Panc1 (cell line): ENCODE data around the gene SCLY. TPM values are rescaled to one million over a fixed set of nuclear protein-coding genes. Genes with fewer than 3 reads are reported as not detected.
"Not testable (repeated sequence)": the region's sequence is repeated elsewhere in the genome, so short reads cannot be mapped to it uniquely, and the experiment has no call there.

Source experiments
- ATAC-seq: fragments of 200-7000 bp; cut with Tn5 transposase; 2 replicates; pipeline ENCODE4 v1.9.1; 2020; ENCODE audit warnings: mild to moderate bottlenecking, moderate library complexity
- BruUV-seq: library from RNA; stranded (reverse); fragments of 400-500 nt; replicated peaks from 2 replicates; lab custom pipeline; 2021; lab: Mats Ljungman, UMichigan
- CTCF ChIA-PET: fragments of 300-600 bp; sonication (Branson Sonifier 250); formaldehyde crosslinking; loops from one replicate; lab custom pipeline; 2022; ENCODE audit warnings: antibody characterized with exemption; lab: Charles Lee
- POLR2A ChIA-PET: fragments of 300-600 bp; sonication (Branson Sonifier 250); formaldehyde crosslinking; loops from one replicate; lab custom pipeline; 2022; ENCODE audit warnings: antibody characterized with exemption; lab: Charles Lee
- DNase-seq: peaks from one replicate; pipeline ENCODE4 v3.0.0-alpha.2; 2010; ENCODE audit warnings: low read depth, low spot score
- H3K27ac ChIP-seq: 2 replicates; pipeline ENCODE4 v1.5.1; 2011; ENCODE audit warnings: mild to moderate bottlenecking, low read length, inconsistent platforms
- H3K27me3 ChIP-seq: fragments of 200-500 bp; sonication (Bioruptor generic); 2 replicates; pipeline ENCODE4 v1.6.0; 2014; ENCODE audit warnings: low read length, inconsistent platforms; ENCODE audit not compliant: control insufficient read depth, insufficient read depth
- H3K36me3 ChIP-seq: fragments of 200-500 bp; sonication (Bioruptor generic); 2 replicates; pipeline ENCODE4 v1.5.1; 2014; ENCODE audit warnings: inconsistent platforms, mild to moderate bottlenecking, low read length, moderate library complexity; ENCODE audit not compliant: control insufficient read depth, insufficient read depth
- H3K4me1 ChIP-seq: 2 replicates; pipeline ENCODE4 v1.5.1; 2011; ENCODE audit warnings: inconsistent platforms, mild to moderate bottlenecking, low read length, moderate library complexity; ENCODE audit not compliant: control insufficient read depth, insufficient read depth
- H3K4me3 ChIP-seq, 2 experiments: 2 replicates each; pipeline ENCODE4 v1.5.1; 2011 to 2012; ENCODE audit warnings: low read depth in 2 of 2, low read length in 2 of 2, mild to moderate bottlenecking in 2 of 2, inconsistent platforms in 1 of 2, moderate library complexity in 1 of 2
- H3K9me3 ChIP-seq: fragments of 200-500 bp; sonication (Bioruptor generic); 2 replicates; pipeline ENCODE4 v1.5.1; 2014; ENCODE audit warnings: low read depth, mild to moderate bottlenecking, inconsistent platforms, low read length, moderate library complexity; ENCODE audit not compliant: control insufficient read depth, insufficient read depth
- POLR2AphosphoS5 ChIP-seq: IDR thresholded peaks from 2 replicates; pipeline ENCODE4 v1.6.1; 2012; ENCODE audit warnings: mild to moderate bottlenecking, low read depth, low read length, moderate library complexity
- REST ChIP-seq, 2 experiments: IDR thresholded peaks; 2 replicates each; pipeline ENCODE4 v1.6.1; 2011 to 2012; ENCODE audit warnings: low read depth in 2 of 2, control low read depth in 1 of 2, low read length in 1 of 2, mild to moderate bottlenecking in 1 of 2, moderate library complexity in 1 of 2; ENCODE audit not compliant: insufficient read depth in 1 of 2
- SIN3A ChIP-seq: IDR thresholded peaks from 2 replicates; pipeline ENCODE4 v1.6.1; 2012; ENCODE audit warnings: low read depth, mild to moderate bottlenecking, low read length, moderate library complexity, borderline replicate concordance; ENCODE audit not compliant: insufficient read depth
- TCF7L2 ChIP-seq: IDR thresholded peaks from 2 replicates; pipeline ENCODE4 v1.6.1; 2011; ENCODE audit warnings: mild to moderate bottlenecking, low read depth, low read length, inconsistent platforms
- in situ Hi-C: cut with HindIII; loops from 2 replicates; pipeline ENCODE4 v1.10.0; 2016; ENCODE audit warnings: low sequenced_read_pairs, low pct_unique_long_range_greater_than_20kb
- intact Hi-C: fragments of 100-400 bp; cut with micrococcal nuclease; formaldehyde crosslinking; loops from one replicate; pipeline ENCODE4 v1.10.0; 2022; ENCODE audit not compliant: unreplicated experiment
- total RNA-seq: library from RNA; stranded (reverse); gene quantifications from one replicate; pipeline ENCODE4 v1.2.1, GENCODE V29; 2021; ENCODE audit not compliant: unreplicated experiment
- TF ChIP-seq, protein P1 (sequence below): fragments of 450-650 bp; IDR thresholded peaks from 2 replicates; pipeline ENCODE4 v1.5.1; 2017; ENCODE audit warnings: mild to moderate bottlenecking

The SCLY gene
- total RNA-seq, 1 experiment from 2014 or later: 31.4 TPM

DNA sequence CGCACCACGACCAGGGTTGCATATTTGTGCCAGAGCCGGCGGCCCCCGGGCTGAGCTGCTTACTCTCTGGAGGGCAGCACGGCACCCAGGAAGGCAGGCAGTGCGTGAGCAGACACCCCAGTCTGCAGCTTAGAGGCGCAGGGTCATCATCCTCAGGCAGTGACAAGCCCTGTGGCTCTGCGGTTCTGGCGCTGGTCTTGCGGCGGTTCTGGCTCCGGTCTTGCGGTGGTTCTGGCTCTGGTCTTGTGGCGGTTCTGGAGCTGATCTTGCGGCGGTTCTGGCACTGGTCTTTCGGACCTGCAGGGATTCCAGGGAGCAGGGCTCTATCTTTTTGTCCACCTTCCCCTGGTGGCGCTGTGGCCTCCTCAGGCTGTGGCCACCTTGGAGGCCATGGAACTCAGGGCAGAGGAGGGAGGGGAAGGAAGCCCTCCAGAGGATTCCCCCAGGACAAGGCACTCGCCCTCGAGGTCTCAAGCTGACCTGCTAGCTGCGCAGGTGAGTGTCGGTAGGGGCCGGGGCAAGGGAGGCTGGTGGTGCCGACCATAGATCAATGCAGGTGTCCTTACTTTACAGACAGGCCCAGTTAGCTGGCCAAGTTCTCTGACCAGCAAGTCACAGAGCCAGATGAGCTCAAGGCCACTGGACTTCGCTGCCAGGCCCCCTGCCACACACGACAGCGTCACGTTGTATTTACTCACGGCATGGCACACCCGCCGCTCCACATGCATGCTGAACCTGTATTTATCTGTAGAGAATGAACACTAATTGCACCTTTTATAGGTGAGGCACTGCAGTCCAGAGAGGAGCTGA, 54.3 kb downstream of the SCLY start:
- no peak for DNase-seq
- H3K36me3 ChIP-seq: no peaks in the 10 kb centered on the region
- CTCF ChIA-PET: interaction anchor here (0.8 kb wide), 1 partner anchor 145 kb away, joined by 4 read pairs; no protein-coding TSS in a partner anchor
- no peaks in the 10 kb centered on the region for H3K27me3 ChIP-seq
- no peak; the same call in 1 of the 2 replicates for ATAC-seq
- TF ChIP-seq POLR2AphosphoS5 (no peak), SIN3A (no peak), REST (IDR thresholded peaks at IDR 0.05; ENCODE audit: insufficient read depth in 1 of 2, low read depth in 2 of 2, low read length in 1 of 2) (no peak), TCF7L2 (no peak)
- TF ChIP-seq, protein P1, sequence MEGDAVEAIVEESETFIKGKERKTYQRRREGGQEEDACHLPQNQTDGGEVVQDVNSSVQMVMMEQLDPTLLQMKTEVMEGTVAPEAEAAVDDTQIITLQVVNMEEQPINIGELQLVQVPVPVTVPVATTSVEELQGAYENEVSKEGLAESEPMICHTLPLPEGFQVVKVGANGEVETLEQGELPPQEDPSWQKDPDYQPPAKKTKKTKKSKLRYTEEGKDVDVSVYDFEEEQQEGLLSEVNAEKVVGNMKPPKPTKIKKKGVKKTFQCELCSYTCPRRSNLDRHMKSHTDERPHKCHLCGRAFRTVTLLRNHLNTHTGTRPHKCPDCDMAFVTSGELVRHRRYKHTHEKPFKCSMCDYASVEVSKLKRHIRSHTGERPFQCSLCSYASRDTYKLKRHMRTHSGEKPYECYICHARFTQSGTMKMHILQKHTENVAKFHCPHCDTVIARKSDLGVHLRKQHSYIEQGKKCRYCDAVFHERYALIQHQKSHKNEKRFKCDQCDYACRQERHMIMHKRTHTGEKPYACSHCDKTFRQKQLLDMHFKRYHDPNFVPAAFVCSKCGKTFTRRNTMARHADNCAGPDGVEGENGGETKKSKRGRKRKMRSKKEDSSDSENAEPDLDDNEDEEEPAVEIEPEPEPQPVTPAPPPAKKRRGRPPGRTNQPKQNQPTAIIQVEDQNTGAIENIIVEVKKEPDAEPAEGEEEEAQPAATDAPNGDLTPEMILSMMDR: no peak
- intact Hi-C loops (no loop called here), in situ Hi-C loops (no loop called here)
- POLR2A ChIA-PET: no interaction called here
- H3K4me1 ChIP-seq: no peaks in the 10 kb centered on the region
- no TSS peak for BruUV-seq
- no peak overlapping the region for H3K4me3 ChIP-seq
- H3K27ac ChIP-seq: no peak overlapping the region
- H3K9me3 ChIP-seq: peaks cover 12% of the 10 kb centered on the region; the same call in 1 of the 2 replicates

- POLR2A ChIA-PET, ATAC-seq, H3K27me3 ChIP-seq, BruUV-seq, H3K27ac ChIP-seq, intact Hi-C loops, H3K4me1 ChIP-seq, DNase-seq, H3K4me3 ChIP-seq, in situ Hi-C loops, CTCF ChIA-PET, H3K36me3 ChIP-seq: not testable (repeated sequence)
- H3K9me3 ChIP-seq: peaks cover 12% of the 10 kb centered on the region; the same call in 1 of the 2 replicates
Observed at GRCh38 chr2:238115709-238116108, 54.9 kb downstream of the SCLY start.
